SJCRH30 (cell line): Measurements from ENCODE around the gene ERO1B. TPM values are rescaled to one million over a fixed set of nuclear protein-coding genes. Genes with fewer than 3 reads are reported as not detected.

Experiments used
- DNase-seq, 2 experiments: peaks; one replicate each; pipeline ENCODE4 v3.0.0-alpha.2; 2015 to 2020
- H3K27ac ChIP-seq: fragments of 250-450 bp; sonication (Bioruptor Pico); 2 replicates; pipeline ENCODE4 v1.5.1; 2020; ENCODE audit warnings: mild to moderate bottlenecking, moderate library complexity
- H3K27me3 ChIP-seq: fragments of 250-450 bp; sonication (Bioruptor Pico); 2 replicates; pipeline ENCODE4 v1.5.1; 2020; ENCODE audit warnings: mild to moderate bottlenecking, moderate library complexity
- H3K36me3 ChIP-seq: fragments of 250-450 bp; sonication (Bioruptor Pico); 2 replicates; pipeline ENCODE4 v1.5.1; 2020; ENCODE audit warnings: mild to moderate bottlenecking, moderate library complexity
- H3K4me1 ChIP-seq: fragments of 250-450 bp; sonication (Bioruptor Pico); 2 replicates; pipeline ENCODE4 v1.5.1; 2020; ENCODE audit warnings: mild to moderate bottlenecking, moderate library complexity
- H3K4me3 ChIP-seq: fragments of 250-450 bp; sonication (Bioruptor Pico); 2 replicates; pipeline ENCODE4 v1.5.1; 2020; ENCODE audit warnings: mild to moderate bottlenecking, moderate library complexity
- H3K9me3 ChIP-seq: fragments of 250-450 bp; sonication (Bioruptor Pico); replicated peaks from 2 replicates; pipeline ENCODE4 v1.5.1; 2020; ENCODE audit warnings: mild to moderate bottlenecking, moderate library complexity
- total RNA-seq: library from RNA; depleted of rRNA; stranded (reverse); fragments of >200 nt; shearing (Covaris generic); gene quantifications from 2 replicates; pipeline ENCODE4 v1.2.3, GENCODE V29; 2014

The ERO1B gene
- total RNA-seq, 1 experiment from 2014 or later: 3.6 TPM

DNA sequence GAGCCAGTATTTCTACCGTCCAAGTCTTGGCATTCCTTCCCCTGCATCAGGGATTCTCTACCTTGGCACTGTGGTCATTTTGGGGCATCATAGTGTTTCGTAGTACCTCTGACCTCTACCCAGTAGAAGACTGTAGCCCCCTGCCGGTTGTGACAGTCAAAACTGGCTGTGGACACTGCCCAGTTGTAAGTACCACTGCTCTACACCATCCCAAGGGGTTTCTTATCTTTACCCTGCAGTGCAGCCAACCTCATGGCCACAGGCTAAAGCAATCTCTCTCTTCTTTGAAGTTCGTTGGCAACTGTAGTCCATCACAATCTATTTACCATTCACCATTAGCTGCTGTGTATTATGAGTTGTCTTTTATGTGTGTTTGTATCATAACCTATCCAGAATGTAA lies 29.3 kb upstream of the ERO1B start:
- Histone ChIP-seq H3K9me3 (no peaks in the 10 kb centered on the region), H3K4me3 (no peak overlapping the region), H3K27me3 (no peaks in the 10 kb centered on the region), H3K4me1 (no peaks in the 10 kb centered on the region), H3K36me3 (no peaks in the 10 kb centered on the region), H3K27ac (no peak overlapping the region)
- peak; percentile 6 to 20 for DNase-seq

DNA sequence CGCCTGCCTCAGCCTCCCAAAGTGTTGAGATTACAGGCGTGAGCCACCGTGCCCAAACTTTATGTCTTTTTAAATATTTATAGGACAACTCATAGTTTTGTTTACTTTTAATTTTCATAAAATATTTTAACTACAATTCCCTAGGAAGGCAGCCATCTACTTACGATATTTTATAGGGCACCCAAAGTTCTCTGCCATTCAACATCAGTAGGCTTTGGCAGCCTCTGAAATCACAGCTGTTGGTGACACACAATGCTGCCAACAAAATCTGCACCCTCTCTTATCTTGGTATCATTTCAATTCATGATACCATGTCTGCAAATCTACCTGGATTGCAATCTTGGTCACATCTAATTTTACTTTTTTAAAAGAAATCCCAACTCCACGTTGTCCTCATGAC lies 27.1 kb upstream of the ERO1B start:
- Histone ChIP-seq H3K4me3 (no peak overlapping the region), H3K4me1 (no peaks in the 10 kb centered on the region), H3K27ac (no peak overlapping the region), H3K9me3 (no peaks in the 10 kb centered on the region), H3K27me3 (no peaks in the 10 kb centered on the region), H3K36me3 (no peaks in the 10 kb centered on the region)
- DNase-seq: no peak

GRCh38 chr1:236307435-236307834 lies 25.7 kb upstream of the ERO1B start:
- Histone ChIP-seq H3K36me3 (no peaks in the 10 kb centered on the region), H3K27ac (no peak overlapping the region), H3K4me3 (no peak overlapping the region), H3K4me1 (no peaks in the 10 kb centered on the region), H3K9me3 (no peaks in the 10 kb centered on the region), H3K27me3 (no peaks in the 10 kb centered on the region)
- DNase-seq: no peak

DNA sequence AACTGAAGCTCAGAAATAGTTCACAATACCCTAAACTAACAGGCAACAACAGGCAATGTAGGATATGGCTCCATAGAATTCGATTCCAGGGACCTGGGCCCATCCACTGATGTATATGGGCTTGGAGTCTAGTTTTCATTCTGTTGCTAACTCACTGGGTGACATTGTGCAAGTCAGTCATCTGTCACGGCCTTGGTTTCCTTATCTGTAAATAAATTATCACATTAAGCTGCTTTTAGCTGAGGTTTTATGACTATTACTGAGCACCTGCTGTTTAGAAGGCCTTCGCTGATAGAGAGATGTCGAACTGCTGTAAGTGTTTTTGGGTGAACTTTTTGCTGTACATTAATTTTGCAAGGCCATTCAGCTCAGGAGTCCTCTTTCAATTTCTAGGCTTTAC lies 22.9 kb upstream of the ERO1B start:
- no peaks in the 10 kb centered on the region for H3K9me3 ChIP-seq
- no peak overlapping the region for H3K4me3 ChIP-seq
- H3K27me3 ChIP-seq: no peaks in the 10 kb centered on the region
- H3K27ac ChIP-seq: no peak overlapping the region
- DNase-seq: no peak
- H3K36me3 ChIP-seq: no peaks in the 10 kb centered on the region
- no peaks in the 10 kb centered on the region for H3K4me1 ChIP-seq

DNA sequence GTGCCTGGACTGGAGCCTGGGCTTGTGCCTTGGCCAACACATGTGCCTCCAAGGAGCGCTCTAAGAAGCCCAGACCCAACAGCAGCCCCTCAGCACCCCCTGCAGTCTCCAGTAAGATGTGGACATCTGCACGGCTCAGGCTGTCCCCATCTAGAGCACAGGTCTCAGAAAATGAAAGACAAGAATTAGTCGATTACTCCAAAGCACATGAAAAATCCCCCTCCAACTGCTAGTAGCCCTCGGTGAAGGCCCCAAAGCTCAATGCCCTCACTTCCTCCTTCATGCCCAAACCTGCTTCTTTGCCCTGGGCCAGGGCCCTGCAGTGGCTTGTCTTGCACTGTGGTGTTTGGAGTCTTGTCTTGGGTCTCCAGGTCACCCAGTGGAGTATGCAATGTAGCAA lies 21.9 kb upstream of the ERO1B start:
- Histone ChIP-seq H3K36me3 (no peaks in the 10 kb centered on the region), H3K4me1 (no peaks in the 10 kb centered on the region), H3K4me3 (no peak overlapping the region), H3K27ac (no peak overlapping the region), H3K27me3 (no peaks in the 10 kb centered on the region), H3K9me3 (no peaks in the 10 kb centered on the region)
- DNase-seq: no peak

DNA sequence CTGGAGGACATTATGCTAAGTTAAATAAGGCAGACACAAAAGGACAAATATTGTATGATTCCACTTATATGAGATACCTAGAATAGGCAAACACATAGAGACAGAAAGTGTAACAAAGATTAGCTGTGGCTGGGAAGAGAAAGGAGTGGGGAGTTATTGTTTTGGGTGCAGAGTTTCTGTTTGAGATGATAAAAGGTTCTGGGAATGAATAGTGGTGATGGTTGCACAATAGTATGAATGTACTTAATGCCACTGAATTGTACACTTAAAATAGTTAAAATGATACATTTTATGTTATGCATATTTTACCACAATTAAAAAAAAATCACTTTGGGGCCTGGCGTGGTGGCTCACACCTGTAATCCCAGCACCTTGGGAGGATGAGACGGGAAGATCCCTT lies 21.2 kb upstream of the ERO1B start:
- Histone ChIP-seq H3K27me3 (no peaks in the 10 kb centered on the region), H3K4me3 (no peak overlapping the region), H3K4me1 (no peaks in the 10 kb centered on the region), H3K36me3 (no peaks in the 10 kb centered on the region), H3K9me3 (no peaks in the 10 kb centered on the region), H3K27ac (no peak overlapping the region)
- DNase-seq: no peak

DNA sequence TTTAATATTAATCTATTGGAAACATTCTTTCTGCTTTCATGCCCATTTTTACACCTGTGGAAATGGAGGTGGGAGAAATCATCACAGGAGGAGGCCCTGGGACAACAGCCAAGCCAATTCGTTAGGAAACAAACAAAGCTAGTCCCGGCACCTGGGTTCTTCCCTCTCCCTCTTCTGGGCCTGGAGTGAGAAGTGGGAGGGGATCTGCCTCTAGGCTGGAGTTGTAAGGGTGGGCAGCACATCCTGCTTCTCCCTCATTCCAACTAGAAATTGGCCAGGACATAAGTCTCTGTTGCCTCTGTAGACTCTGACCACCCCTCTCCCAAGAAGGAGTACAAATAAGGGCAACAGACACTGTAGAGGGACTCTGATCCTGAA lies 20.2 kb upstream of the ERO1B start:
- no peaks in the 10 kb centered on the region for H3K27me3 ChIP-seq
- H3K4me3 ChIP-seq: no peak overlapping the region
- DNase-seq: no peak
- H3K36me3 ChIP-seq: no peaks in the 10 kb centered on the region
- H3K4me1 ChIP-seq: no peaks in the 10 kb centered on the region
- H3K9me3 ChIP-seq: no peaks in the 10 kb centered on the region
- H3K27ac ChIP-seq: no peak overlapping the region

GRCh38 chr1:236301080-236301957 lies 19.6 kb upstream of the ERO1B start:
- Histone ChIP-seq H3K4me1 (no peaks in the 10 kb centered on the region), H3K27ac (no peak overlapping the region), H3K4me3 (no peak overlapping the region), H3K36me3 (no peaks in the 10 kb centered on the region), H3K27me3 (no peaks in the 10 kb centered on the region), H3K9me3 (no peaks in the 10 kb centered on the region)
- no peak for DNase-seq

- Histone ChIP-seq H3K27ac (no peak overlapping the region), H3K4me3 (no peak overlapping the region), H3K9me3 (no peaks in the 10 kb centered on the region), H3K4me1 (no peaks in the 10 kb centered on the region), H3K36me3 (no peaks in the 10 kb centered on the region), H3K27me3 (no peaks in the 10 kb centered on the region)
- no peak for DNase-seq
These were observed 15.4 kb upstream of the ERO1B start for GRCh38 chr1:236297161-236297560.

DNA sequence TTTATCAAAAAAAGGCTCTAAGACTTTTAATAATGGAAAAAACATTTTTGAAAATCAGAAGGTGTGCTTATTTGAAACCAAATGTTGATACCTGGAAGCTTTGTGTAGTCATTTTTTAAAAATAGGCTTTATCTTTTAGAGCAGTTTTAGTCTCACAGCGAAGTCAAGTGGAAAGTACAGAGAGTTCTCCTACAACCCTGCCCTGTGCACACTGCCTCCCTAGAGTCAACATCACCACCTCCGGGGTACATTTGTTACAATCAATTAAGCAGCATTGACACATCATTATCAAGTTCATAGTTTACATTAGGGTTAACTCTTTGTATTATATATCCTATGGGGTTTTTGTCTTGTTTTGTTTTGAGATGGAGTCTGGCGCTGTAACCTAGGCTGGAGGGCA lies 10.7 kb upstream of the ERO1B start:
- Histone ChIP-seq H3K36me3 (no peaks in the 10 kb centered on the region), H3K4me3 (no peak overlapping the region), H3K27ac (no peak overlapping the region), H3K9me3 (no peaks in the 10 kb centered on the region), H3K4me1 (peaks cover 4% of the 10 kb centered on the region; the same call in 1 of the 2 replicates), H3K27me3 (no peaks in the 10 kb centered on the region)
- DNase-seq: no peak

- no peak overlapping the region for H3K27ac ChIP-seq
- no peaks in the 10 kb centered on the region for H3K36me3 ChIP-seq
- H3K27me3 ChIP-seq: no peaks in the 10 kb centered on the region
- no peak overlapping the region for H3K4me3 ChIP-seq
- H3K9me3 ChIP-seq: no peaks in the 10 kb centered on the region
- peaks cover 11% of the 10 kb centered on the region; the same call in 1 of the 2 replicates for H3K4me1 ChIP-seq
- no peak for DNase-seq
These were observed 7.9 kb upstream of the ERO1B start for GRCh38 chr1:236289492-236290131.

GRCh38 chr1:236288620-236288976 lies 6.8 kb upstream of the ERO1B start:
- no peaks in the 10 kb centered on the region for H3K27me3 ChIP-seq
- no peaks in the 10 kb centered on the region for H3K36me3 ChIP-seq
- no peak for DNase-seq
- peaks cover 11% of the 10 kb centered on the region; the same call in 1 of the 2 replicates for H3K4me1 ChIP-seq
- no peak overlapping the region; the same call in 1 of the 2 replicates for H3K4me3 ChIP-seq
- no peak overlapping the region for H3K27ac ChIP-seq
- H3K9me3 ChIP-seq: no peaks in the 10 kb centered on the region

GRCh38 chr1:236287757-236288619 lies 6.2 kb upstream of the ERO1B start:
- Histone ChIP-seq H3K36me3 (no peaks in the 10 kb centered on the region), H3K27me3 (no peaks in the 10 kb centered on the region), H3K9me3 (no peaks in the 10 kb centered on the region), H3K27ac (peak overlapping the region; percentile 84), H3K4me3 (peak overlapping the region; percentile 53), H3K4me1 (peaks cover 11% of the 10 kb centered on the region; the same call in 1 of the 2 replicates)
- peak; percentile 81 to 90 for DNase-seq

DNA sequence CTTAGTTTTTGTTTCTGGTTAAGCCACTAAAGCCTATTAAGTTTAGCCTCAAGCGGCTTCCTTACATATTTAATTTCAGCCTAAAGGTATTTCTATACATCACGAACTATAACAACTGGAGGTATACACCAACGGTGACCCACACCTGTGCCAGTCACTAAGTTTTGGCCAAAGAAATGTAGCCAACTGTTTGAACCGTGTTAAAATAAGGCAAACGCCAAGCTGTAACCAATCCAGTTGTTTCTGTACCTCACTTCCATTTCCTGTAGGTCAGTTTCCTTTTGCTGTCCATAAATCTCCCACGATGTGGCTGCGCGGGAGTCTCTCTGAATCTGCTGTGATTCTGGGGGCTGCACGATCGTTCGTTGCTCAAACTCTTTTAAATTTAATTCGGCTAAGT lies 5.6 kb upstream of the ERO1B start:
- DNase-seq: peak; percentile 53 to 75

GRCh38 chr1:236284291-236284721 lies 2.5 kb upstream of the ERO1B start:
- H3K27me3 ChIP-seq: peaks cover 6% of the 10 kb centered on the region; the same call in 1 of the 2 replicates
- no peaks in the 10 kb centered on the region for H3K9me3 ChIP-seq
- no peak for DNase-seq
- H3K4me1 ChIP-seq: peaks cover 15% of the 10 kb centered on the region; the same call in 1 of the 2 replicates
- no peak overlapping the region for H3K27ac ChIP-seq
- H3K36me3 ChIP-seq: no peaks in the 10 kb centered on the region
- H3K4me3 ChIP-seq: no peak overlapping the region

More for the DNA sequence above, 5.6 kb upstream of the ERO1B start:
- H3K4me3 ChIP-seq: peak overlapping the region; percentile 53
- H3K27ac ChIP-seq: peak overlapping the region; percentile 84
- peaks cover 11% of the 10 kb centered on the region; the same call in 1 of the 2 replicates for H3K4me1 ChIP-seq
- H3K36me3 ChIP-seq: no peaks in the 10 kb centered on the region
- H3K27me3 ChIP-seq: no peaks in the 10 kb centered on the region
- no peaks in the 10 kb centered on the region for H3K9me3 ChIP-seq
